HUES64 (cell line): ENCODE data around the gene HARS1.
"Not testable (repeated sequence)": the region's sequence is repeated elsewhere in the genome, so short reads cannot be mapped to it uniquely, and the experiment has no call there.

Experiments
- H3K27ac ChIP-seq: 2 replicates; pipeline ENCODE4 v1.7.0; 2013; ENCODE audit warnings: low read depth, low read length, inconsistent platforms
- H3K27me3 ChIP-seq: 2 replicates; pipeline ENCODE4 v1.6.1; 2013; ENCODE audit warnings: mild to moderate bottlenecking, low read length; ENCODE audit not compliant: insufficient read depth
- H3K36me3 ChIP-seq: 2 replicates; pipeline ENCODE4 v1.6.1; 2013; ENCODE audit warnings: mild to moderate bottlenecking, low read length; ENCODE audit not compliant: insufficient read depth
- H3K4me1 ChIP-seq: 2 replicates; pipeline ENCODE4 v1.6.1; 2013; ENCODE audit warnings: mild to moderate bottlenecking, low read length, moderate library complexity; ENCODE audit not compliant: insufficient read depth
- H3K4me3 ChIP-seq: 2 replicates; pipeline ENCODE4 v1.5.1; 2013; ENCODE audit warnings: mild to moderate bottlenecking, low read length, moderate library complexity
- H3K9ac ChIP-seq: 2 replicates; pipeline ENCODE4 v1.6.1; 2013; ENCODE audit warnings: mild to moderate bottlenecking, low read depth, low read length
- H3K9me3 ChIP-seq: 2 replicates; pipeline ENCODE4 v1.6.1; 2013; ENCODE audit warnings: low read depth, low read length; ENCODE audit not compliant: insufficient read depth
- WGBS: fragments of 150-250, 120-280 bp; methylation state at CpG from one replicate; pipeline ENCODE4 v1.1.7; 2013; ENCODE audit warnings: missing lambda C conversion rate; 5-methylcytosine and 5-hydroxymethylcytosine counted together

Gene HARS1

DNA sequence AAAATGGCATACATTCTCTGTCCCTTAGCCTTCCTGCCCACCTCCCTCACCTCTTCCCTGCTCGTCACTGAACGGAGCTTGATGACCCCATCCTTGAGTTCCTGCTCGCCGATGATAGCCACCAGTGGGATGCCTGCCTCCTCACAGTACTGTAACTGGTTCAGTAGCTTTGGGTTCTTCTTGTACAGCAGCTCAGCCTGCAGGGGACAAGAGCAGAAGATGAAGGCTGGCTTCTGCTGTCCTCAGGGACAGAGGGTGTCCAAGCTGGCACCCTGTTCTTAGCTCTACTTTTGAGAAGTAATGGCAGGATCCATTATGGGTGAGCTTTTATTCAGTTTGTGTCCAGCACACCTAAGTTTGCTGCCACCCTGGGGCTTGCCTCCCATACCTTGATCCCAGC, 16.5 kb downstream of the HARS1 start:
- Histone ChIP-seq H3K36me3 (peaks cover 78% of the 10 kb centered on the region), H3K9me3 (no peaks in the 10 kb centered on the region), H3K4me3 (no peak overlapping the region), H3K9ac (no peak overlapping the region), H3K4me1 (no peaks in the 10 kb centered on the region), H3K27me3 (no peaks in the 10 kb centered on the region), H3K27ac (no peak overlapping the region)
- 96% methylated on average over 4 of the region's 4 CpGs for WGBS

DNA sequence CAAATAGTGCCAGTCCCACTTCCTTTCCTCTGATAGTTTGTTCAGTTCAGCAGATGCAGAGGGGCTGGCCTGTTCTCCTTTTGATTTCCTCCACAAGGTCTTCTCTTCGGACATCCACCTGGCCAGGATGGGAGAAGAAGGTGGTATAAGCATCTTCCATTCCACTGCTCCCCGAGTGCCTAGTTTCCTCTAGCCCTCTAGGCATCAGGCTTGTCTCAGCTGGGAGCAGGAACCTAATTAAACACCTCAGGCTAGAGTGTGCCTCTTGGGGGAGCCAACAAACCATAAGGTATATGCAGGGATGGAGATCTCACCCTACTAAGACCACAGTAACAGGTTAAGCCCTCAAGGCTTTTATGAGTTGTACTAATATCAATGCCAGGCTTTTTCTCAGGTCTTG, 17.0 kb downstream of the HARS1 start:
- no peaks in the 10 kb centered on the region for H3K27me3 ChIP-seq
- H3K4me1 ChIP-seq = no peaks in the 10 kb centered on the region
- H3K27ac ChIP-seq = no peak overlapping the region
- H3K9me3 ChIP-seq = no peaks in the 10 kb centered on the region
- peaks cover 78% of the 10 kb centered on the region for H3K36me3 ChIP-seq
- 100% methylated on average over 1 of the region's 2 CpGs for WGBS
- no peak overlapping the region for H3K9ac ChIP-seq
- H3K4me3 ChIP-seq = no peak overlapping the region

DNA sequence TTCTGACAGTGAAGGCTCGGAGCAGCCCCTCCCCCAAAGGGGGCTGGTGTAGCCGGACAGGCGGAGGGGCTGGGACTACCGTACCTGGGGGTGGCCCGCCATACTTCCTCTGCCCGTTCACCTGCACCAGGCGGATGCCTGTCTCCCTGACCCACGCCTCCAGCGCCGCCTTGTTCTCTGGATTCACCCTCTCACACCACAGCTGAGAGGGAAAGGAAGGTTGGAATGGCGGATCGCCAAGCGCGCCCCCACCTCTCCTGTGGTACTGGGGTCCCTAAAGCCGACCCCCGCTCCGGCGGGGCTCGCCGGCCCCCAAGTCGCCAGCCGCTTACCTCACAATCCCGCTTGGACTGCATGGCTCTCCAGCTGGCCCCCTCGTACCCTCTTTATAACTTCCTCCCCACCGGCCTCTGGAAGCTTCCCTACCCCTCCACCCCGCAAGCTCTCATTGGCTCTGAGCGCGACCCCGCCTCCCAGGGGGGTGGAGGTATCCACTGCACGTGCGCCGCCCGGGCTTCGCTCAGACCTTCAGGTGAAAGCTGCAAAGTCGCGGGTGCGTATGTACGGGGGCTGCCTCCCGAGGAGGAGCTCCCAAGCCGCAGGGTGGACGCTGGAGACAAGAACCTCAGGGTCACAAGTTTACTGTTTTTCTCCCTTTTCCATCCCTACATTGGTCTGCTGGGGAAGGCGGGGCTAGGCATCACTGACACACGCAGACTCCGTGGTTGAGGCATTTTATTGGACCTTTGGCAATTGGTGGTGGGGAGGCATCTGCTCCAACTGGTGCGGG, 17.8 kb downstream of the HARS1 start, which contains the start of gene DND1:
DND1 (minus strand) TSS at position 390 of the 790 bp plus-strand sequence; CDS start at position 356, 34 bp downstream.
- H3K36me3 ChIP-seq = peaks cover 81% of the 10 kb centered on the region

DNA sequence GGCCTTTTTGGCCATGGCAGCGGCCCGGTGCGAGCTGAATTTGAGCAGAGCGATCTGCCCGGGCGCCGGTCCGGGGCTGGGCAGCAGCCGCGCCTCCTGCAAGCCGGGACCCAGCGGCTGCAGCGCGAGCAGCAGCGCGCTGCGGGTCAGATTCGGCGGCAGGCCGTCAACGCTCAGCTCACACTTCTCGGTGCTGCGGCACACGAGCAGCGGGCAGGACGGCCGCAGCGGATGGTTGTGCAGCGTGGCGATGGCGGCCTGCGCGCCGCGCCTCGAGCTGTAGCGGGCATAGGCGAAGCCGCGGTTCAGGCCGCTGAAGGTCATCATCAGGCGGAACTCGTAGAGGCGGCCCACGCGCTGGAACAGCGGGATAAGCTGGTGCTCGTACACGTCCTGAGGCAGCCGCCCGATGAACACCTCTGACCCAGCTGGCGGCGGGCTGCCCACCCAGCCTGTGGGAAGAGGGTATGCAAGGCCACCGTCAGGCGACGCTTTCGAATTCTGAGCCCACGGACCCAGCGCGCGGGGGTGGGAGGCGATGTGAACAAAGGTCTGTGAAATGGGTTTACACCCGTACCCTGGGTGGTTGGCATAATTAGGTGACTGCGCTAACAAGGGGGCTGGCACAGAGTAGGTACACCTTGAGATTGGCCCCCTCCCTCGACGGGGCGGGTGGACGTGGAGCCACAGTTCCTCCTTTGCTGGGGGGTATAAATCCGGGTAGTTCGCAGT, 18.5 kb downstream of the HARS1 start:
- Histone ChIP-seq H3K36me3 (peaks cover 80% of the 10 kb centered on the region), H3K4me1 (no peaks in the 10 kb centered on the region), H3K9me3 (no peaks in the 10 kb centered on the region), H3K27ac (no peak overlapping the region), H3K27me3 (no peaks in the 10 kb centered on the region), H3K4me3 (no peak overlapping the region), H3K9ac (no peak overlapping the region)
- WGBS = 95% methylated on average over 70 of the region's 70 CpGs

More for the DNA sequence above, 17.8 kb downstream of the HARS1 start, which contains the start of gene DND1:
- no peaks in the 10 kb centered on the region for H3K4me1 ChIP-seq
- no peak within 1 kb of the TSS for H3K9ac ChIP-seq
- WGBS = 94% methylated on average over 44 of the region's 45 CpGs
- H3K9me3 ChIP-seq = no peaks in the 10 kb centered on the region
- H3K27ac ChIP-seq = no peak within 1 kb of the TSS
- H3K27me3 ChIP-seq = no peaks in the 10 kb centered on the region
- no peak within 1 kb of the TSS for H3K4me3 ChIP-seq

DNA sequence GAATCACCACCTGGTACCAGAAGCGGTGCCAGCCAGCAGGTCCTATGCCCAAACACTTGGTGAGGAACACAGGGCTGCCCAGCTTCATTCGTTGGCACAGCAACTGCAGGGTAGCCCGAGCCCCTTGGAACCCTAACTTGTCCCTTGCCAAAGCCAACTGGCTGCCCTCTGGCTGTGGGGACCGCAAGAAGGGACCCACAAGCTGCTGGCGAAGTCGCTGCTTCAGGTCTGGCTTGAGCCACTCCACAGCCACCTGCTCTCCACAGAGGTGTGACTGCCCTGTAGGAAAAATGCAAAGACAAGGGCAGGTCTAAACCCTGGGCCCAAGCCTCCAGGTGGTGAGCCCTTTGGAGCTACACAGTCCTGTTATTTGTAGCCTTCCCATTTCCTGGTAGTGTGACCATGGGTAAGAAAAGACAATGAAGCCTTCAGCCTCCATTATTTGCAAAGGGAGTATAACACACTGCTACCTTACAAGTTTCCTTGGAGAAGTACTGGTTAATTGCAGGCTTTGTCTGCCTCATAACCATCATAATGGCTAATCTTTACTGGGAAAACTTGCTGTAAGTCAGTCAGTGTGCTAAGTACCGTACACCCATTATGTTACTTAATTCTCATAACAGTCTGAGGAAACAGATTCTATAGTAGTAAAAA, 19.6 kb downstream of the HARS1 start:
- WGBS = 98% methylated on average over 6 of the region's 7 CpGs
- Histone ChIP-seq H3K9me3 (no peaks in the 10 kb centered on the region), H3K27ac (no peak overlapping the region; the same call in 1 of the 2 replicates), H3K36me3 (peaks cover 80% of the 10 kb centered on the region), H3K4me1 (no peaks in the 10 kb centered on the region), H3K4me3 (no peak overlapping the region), H3K27me3 (no peaks in the 10 kb centered on the region), H3K9ac (no peak overlapping the region)

DNA sequence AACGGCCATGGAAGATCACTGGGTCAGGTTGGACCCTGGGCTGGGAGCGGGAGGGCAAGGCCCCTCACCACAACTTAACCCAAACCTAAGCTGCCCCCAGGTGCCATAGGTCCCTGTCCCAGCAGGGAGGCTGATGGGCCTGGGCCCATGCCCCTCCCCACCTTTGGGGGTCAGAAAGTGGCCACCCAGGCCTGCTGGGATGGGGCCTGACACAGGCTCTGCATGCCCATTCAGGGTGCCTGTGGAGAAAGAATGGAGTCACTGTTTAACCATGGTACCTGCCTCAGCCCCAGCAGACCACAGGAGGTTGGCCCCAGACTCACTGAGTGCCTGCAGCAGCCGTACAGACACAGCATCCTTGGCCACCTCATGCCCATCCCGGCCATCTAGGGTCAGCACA, 20.1 kb downstream of the HARS1 start:
- not testable (repeated sequence) for H3K4me3 ChIP-seq, H3K9ac ChIP-seq, H3K4me1 ChIP-seq, H3K27me3 ChIP-seq, H3K27ac ChIP-seq, H3K9me3 ChIP-seq
- peaks cover 76% of the 10 kb centered on the region for H3K36me3 ChIP-seq
- 92% methylated on average over 3 of the region's 4 CpGs for WGBS

DNA sequence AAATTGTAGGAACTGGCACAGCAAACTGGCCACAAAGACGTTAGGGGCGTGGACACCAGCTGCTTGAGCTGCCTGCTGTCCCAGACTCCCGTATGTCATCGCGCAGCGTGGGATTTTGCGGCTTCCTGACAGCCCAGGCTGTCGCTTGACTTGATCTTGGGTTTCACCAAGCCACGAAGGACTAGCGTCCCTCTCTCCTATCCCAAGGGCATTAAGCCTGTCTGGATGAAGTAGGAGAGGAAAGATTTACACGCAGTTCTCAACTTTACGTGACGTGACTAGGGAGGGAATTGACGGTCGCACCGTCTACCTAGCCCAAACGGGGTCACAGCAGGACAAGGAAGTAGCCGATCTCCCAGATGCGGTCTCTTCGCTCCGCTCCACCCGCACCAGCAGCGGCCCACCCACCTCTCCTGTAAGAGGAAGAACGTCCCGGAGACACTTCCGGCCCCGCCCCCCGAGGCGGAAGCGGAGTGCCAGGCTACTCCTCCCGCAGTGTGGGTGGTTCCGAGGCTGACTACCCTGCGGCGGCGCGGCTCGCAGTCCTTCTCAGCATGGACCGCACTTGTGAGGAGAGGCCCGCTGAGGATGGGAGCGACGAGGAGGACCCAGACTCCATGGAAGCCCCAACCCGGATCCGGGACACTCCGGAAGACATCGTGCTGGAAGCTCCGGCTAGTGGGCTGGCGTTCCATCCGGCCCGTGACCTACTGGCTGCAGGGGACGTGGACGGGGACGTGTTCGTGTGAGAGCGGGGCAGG, 26.6 kb downstream of the HARS1 start, which contains the start of gene WDR55:
WDR55 (plus strand) TSS at position 546 of the 761 bp plus-strand sequence; CDS start at position 555, 9 bp downstream.
- H3K36me3 ChIP-seq = peaks cover 68% of the 10 kb centered on the region
- H3K27ac ChIP-seq = peak within 1 kb of the TSS; percentile 58; the same call in 1 of the 2 replicates
- WGBS = under 1% methylated on average over 54 of the region's 54 CpGs

DNA sequence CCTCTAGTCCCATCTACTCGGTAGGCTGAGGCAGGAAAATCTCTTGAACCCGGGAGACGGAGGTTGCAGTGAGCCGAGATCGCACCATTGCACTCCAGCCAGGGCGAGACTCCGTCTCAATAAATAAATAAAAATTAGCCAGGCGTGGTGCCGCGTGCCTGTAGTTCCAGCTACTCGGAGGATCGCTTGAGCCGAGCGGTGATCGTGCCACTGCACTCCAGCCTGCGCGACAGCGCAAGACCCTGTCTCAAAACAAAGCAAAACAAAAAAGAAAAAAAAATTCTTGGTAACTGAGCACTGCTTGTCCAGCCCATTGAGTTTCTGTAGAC, 27.2 kb downstream of the HARS1 start:
- H3K4me3 ChIP-seq = peak overlapping the region; percentile 77
- peak overlapping the region; percentile 57 for H3K9ac ChIP-seq
- 67% methylated on average over 18 of the region's 18 CpGs for WGBS
- peaks cover 68% of the 10 kb centered on the region for H3K36me3 ChIP-seq
- no peaks in the 10 kb centered on the region for H3K4me1 ChIP-seq
- H3K9me3 ChIP-seq = no peaks in the 10 kb centered on the region
- H3K27ac ChIP-seq = no peak overlapping the region
- no peaks in the 10 kb centered on the region for H3K27me3 ChIP-seq

More for the DNA sequence above, 26.6 kb downstream of the HARS1 start, which contains the start of gene WDR55:
- Histone ChIP-seq H3K4me1 (no peaks in the 10 kb centered on the region), H3K9ac (peak within 1 kb of the TSS; percentile 70), H3K9me3 (no peaks in the 10 kb centered on the region), H3K27me3 (no peaks in the 10 kb centered on the region), H3K4me3 (peak within 1 kb of the TSS; percentile 77)

DNA sequence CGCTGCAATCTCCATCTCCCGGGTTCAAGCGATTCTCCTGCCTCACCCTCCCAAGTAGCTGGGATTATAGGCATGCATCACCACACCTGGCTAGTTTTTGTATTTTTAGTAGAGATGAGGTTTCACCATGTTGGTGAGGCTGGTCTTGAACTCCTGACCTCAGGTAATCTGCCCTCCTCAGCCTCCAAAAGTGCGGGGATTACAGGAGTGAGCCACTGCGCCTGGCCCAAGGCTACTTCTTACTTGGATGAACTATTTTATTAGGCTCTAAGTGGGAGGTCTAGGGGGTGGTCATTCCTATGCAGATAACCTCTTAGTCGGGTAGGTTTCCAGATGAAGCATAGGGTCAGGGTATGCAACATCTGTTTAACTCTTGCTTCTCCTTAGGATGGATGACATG, 30.8 kb downstream of the HARS1 start:
- WGBS = 92% methylated on average over 6 of the region's 6 CpGs
- not testable (repeated sequence) for H3K4me3 ChIP-seq, H3K9me3 ChIP-seq, H3K27me3 ChIP-seq, H3K9ac ChIP-seq, H3K27ac ChIP-seq, H3K4me1 ChIP-seq
- peaks cover 76% of the 10 kb centered on the region for H3K36me3 ChIP-seq

DNA sequence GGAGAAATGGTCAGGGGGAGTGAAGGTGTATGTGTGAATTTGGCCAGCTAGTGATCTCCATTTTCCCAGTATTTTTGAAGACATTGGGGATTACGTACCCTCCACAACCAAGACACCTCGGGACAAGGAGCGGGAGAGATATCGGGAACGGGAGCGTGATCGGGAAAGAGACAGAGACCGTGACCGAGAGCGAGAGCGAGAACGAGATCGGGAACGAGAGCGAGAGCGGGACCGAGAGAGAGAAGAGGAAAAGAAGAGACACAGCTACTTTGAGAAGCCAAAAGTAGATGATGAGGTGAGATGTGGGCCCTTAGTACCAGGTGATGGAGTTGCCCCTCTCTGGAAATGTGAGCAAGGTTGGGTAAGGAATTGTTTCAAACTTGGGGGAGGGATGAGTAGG, 32.3 kb downstream of the HARS1 start:
- Histone ChIP-seq H3K27me3 (no peaks in the 10 kb centered on the region), H3K36me3 (peaks cover 91% of the 10 kb centered on the region), H3K27ac (no peak overlapping the region), H3K9me3 (no peaks in the 10 kb centered on the region), H3K9ac (no peak overlapping the region), H3K4me1 (no peaks in the 10 kb centered on the region), H3K4me3 (no peak overlapping the region)
- 96% methylated on average over 17 of the region's 17 CpGs for WGBS
